Measurements from ENCODE around the gene ALKBH4.
"Not testable (repeated sequence)": the region's sequence is repeated elsewhere in the genome, so short reads cannot be mapped to it uniquely, and the experiment has no call there.

Gene ALKBH4

GRCh38 chr7:102410123-102410522 is 54.5 kb downstream of the ALKBH4 start:
- Histone ChIP-seq H2AFZ (no peak overlapping the region), H3K27ac (no peak overlapping the region), H3K4me1 (peaks cover 24% of the 10 kb centered on the region), H3K27me3 (ENCODE audit: control insufficient read depth, insufficient read depth, low read length) (no peaks in the 10 kb centered on the region), H3K4me3 (ENCODE audit: low read depth, low read length) (no peak overlapping the region), H3K36me3 (ENCODE audit: control insufficient read depth, insufficient read depth, low read length) (no peaks in the 10 kb centered on the region), H3K9ac (no peak overlapping the region), H3K9me3 (ENCODE audit: control insufficient read depth, low read length) (no peaks in the 10 kb centered on the region), H3K4me2 (ENCODE audit: low read length) (no peak overlapping the region), H3K79me2 (peaks cover 8% of the 10 kb centered on the region)
- TF ChIP-seq, protein P1, sequence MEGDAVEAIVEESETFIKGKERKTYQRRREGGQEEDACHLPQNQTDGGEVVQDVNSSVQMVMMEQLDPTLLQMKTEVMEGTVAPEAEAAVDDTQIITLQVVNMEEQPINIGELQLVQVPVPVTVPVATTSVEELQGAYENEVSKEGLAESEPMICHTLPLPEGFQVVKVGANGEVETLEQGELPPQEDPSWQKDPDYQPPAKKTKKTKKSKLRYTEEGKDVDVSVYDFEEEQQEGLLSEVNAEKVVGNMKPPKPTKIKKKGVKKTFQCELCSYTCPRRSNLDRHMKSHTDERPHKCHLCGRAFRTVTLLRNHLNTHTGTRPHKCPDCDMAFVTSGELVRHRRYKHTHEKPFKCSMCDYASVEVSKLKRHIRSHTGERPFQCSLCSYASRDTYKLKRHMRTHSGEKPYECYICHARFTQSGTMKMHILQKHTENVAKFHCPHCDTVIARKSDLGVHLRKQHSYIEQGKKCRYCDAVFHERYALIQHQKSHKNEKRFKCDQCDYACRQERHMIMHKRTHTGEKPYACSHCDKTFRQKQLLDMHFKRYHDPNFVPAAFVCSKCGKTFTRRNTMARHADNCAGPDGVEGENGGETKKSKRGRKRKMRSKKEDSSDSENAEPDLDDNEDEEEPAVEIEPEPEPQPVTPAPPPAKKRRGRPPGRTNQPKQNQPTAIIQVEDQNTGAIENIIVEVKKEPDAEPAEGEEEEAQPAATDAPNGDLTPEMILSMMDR (IDR thresholded peaks at IDR 0.05), result no peak

DNA sequence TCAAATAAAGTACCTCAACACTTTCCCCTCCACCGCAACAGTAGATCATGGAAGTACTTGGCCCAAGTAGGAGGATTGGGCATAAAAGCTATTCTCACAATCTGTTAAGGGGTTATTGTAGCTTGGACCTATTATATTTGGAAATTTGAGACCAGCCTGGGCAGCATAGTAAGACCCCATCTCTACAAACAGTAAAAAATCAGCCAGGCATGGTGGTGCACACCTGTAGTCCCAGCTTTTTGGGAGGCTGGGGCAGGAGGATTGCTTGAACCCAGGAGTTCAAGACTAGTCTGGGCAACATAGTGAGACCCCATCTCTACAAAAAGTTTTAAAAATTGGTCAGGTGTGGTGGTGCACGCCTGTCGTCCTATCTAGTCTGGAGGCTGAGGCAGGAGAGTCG is 55.3 kb downstream of the ALKBH4 start:
- TF ChIP-seq, protein P1 (IDR thresholded peaks at IDR 0.05), result no peak
- H2AFZ ChIP-seq, result no peak overlapping the region
- peaks cover 10% of the 10 kb centered on the region for H3K79me2 ChIP-seq
- no peaks in the 10 kb centered on the region for H3K36me3 ChIP-seq (ENCODE audit: control insufficient read depth, insufficient read depth, low read length)
- peaks cover 16% of the 10 kb centered on the region for H3K4me1 ChIP-seq
- no peak overlapping the region for H3K4me3 ChIP-seq (ENCODE audit: low read depth, low read length)
- H3K4me2 ChIP-seq (ENCODE audit: low read length), result no peak overlapping the region
- no peak overlapping the region for H3K9ac ChIP-seq
- H3K9me3 ChIP-seq (ENCODE audit: control insufficient read depth, low read length), result no peaks in the 10 kb centered on the region
- H3K27ac ChIP-seq, result no peak overlapping the region
- H3K27me3 ChIP-seq (ENCODE audit: control insufficient read depth, insufficient read depth, low read length), result no peaks in the 10 kb centered on the region

- not testable (repeated sequence) for H3K4me3 ChIP-seq (ENCODE audit: low read depth, low read length); H3K9me3 ChIP-seq (ENCODE audit: control insufficient read depth, low read length); H2AFZ ChIP-seq; H3K27ac ChIP-seq; H3K9ac ChIP-seq; H3K4me1 ChIP-seq; H3K4me2 ChIP-seq (ENCODE audit: low read length); H3K27me3 ChIP-seq (ENCODE audit: control insufficient read depth, insufficient read depth, low read length); H3K36me3 ChIP-seq (ENCODE audit: control insufficient read depth, insufficient read depth, low read length)
- peaks cover 10% of the 10 kb centered on the region for H3K79me2 ChIP-seq
Observed at GRCh38 chr7:102408530-102408929, 56.1 kb downstream of the ALKBH4 start.

GRCh38 chr7:102407910-102408309 is 56.8 kb downstream of the ALKBH4 start:
- Histone ChIP-seq H3K27me3 (ENCODE audit: control insufficient read depth, insufficient read depth, low read length) (no peaks in the 10 kb centered on the region), H3K4me2 (ENCODE audit: low read length) (no peak overlapping the region), H3K4me3 (ENCODE audit: low read depth, low read length) (no peak overlapping the region), H3K36me3 (ENCODE audit: control insufficient read depth, insufficient read depth, low read length) (no peaks in the 10 kb centered on the region), H3K4me1 (peaks cover 4% of the 10 kb centered on the region), H3K79me2 (peaks cover 10% of the 10 kb centered on the region), H3K9me3 (ENCODE audit: control insufficient read depth, low read length) (no peaks in the 10 kb centered on the region), H3K27ac (no peak overlapping the region), H3K9ac (no peak overlapping the region), H2AFZ (no peak overlapping the region)
- TF ChIP-seq, protein P1 (IDR thresholded peaks at IDR 0.05), result no peak
